ENCODE data around the gene BRD9.

DNA sequence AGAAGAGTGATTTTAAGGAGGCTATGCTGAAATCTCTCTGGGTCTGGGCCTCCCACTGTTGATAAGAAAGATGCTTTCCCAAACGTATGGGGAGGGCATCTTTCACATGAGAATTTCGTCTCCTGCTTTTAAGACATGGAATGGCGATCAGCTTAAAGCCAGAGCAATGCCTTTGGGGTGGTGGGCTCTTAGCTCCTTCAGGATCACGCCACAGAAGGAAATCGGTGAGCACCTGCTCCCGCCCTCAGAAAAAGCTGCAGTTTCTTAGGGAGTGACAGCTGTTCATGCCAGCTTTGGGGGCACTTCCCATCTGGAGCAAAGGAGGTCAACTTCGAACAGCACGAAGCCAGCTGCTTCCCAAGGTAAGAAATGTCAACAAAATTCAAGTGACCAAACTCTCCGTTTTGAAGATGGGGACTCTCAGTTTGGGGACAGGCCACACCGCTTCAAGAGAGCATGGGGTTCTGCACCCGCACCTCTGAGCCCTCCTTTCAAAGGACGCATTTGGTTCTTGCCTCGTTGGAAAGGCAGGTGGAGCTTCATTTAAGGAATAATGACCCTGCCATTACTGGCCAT, 39.1 kb upstream of the BRD9 start:
- TF ChIP-seq CTCF (IDR thresholded peaks at IDR 0.05 in 4 of 5, conservative IDR thresholded peaks at IDR 0.05 in 1 of 5) (no peak), POLR2A (IDR thresholded peaks at IDR 0.05) (no peak)
